ENCODE measurements around the gene CRB3.

The CRB3 gene

DNA sequence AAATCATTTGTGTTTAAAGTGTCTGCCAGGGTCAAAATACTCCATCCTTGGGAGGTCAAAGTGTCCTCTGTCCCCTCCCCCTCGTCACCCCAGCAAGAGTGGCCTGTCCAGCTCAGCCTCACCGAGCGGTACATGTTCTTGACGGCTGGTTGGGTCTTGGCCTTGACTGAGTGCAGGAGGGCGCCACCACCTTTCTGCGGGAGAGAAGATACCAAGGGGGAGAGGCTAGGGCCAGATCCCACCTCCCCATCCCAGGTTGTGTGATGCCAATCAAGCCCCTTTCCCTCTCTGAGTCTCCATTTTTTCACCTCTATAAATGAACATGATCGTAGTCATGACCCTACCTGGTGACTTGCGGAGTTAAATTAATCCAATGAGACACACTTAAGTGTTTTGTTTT, 6.1 kb downstream of the CRB3 start:
- DNase-seq = no peak

GRCh38 chr19:6471076-6471475, 7.0 kb downstream of the CRB3 start:
- DNase-seq = no peak

- DNase-seq = no peak
Observed at GRCh38 chr19:6472713-6473112, 8.6 kb downstream of the CRB3 start.

- no peak for DNase-seq
Observed at GRCh38 chr19:6473647-6474046, 9.6 kb downstream of the CRB3 start.

DNA sequence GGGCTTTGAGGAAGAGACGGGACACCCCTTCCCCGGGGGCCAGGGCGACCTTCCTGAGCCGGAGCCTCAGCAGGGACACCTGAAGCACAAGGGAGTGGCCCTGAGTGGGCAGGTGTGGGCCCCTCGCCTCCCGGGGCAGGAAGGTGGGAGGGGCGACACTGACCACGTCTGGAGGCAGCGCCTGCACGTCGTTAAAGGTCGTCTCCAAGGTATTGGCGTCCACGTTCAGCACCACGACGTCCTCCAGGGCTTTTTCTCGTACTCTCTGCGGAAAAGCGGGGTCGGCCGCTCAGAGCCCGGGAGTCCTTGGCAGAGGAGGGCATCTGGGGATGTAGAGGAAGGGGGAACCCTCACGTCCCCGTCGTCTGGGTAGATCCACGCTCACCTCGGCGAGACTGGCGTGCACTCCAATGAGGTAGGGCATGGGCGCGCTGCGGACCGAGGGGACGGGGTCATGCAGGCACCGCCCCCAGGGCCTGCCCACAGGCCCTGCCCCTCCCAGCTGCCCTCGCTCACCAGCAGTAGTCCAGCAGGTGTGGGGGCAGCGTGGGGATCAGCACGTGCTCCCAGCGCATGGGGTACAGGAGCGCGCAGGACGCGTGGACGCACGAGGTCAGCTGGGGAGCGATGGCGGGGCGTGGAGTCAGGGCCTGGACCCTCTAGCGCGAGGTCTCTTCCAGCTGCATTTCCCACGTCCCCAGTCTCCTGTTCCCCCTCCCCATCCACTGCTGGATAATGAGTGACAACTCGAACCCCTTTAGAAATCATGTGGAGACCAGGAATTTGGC, 11.4 kb downstream of the CRB3 start:
- DNase-seq = no peak

DNA sequence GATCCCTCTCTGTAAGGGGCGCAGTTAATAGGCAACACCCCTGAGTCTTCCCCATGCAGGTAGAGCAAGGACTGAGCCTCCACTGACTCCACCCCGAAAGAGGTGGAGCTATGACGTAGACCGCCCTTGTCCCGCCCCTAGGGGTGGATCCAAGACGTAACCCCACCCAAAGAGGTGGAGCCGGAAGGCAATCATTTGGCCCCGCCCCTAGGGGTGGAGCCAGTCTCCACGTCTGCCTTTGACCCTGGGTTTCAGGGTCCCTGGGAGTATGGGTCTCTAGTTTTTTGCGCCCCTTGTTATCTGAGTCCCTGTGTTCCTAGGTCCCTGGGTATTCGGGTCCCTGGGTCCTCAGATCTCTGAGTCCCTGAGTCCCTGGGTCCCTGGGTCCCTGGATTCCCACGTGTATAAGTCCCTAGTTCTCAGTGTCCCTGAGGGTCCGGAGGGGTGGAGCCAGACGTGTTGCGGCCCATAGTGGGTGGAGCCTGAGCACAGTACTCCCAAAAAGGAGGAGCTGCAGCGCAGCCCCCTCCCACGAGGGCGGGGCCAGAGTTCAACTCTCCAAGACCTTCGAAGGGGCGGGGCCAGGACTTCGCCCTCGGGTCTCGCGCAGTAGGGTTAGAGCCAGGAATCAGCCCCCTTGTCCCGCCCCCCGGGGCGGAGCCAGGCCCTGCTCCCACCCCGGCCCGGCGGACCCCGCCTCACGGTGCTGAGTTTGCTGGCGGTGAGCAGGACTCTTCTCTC, 12.3 kb downstream of the CRB3 start:
- DNase-seq = peak; percentile 44

- no peak for DNase-seq
Observed at GRCh38 chr19:6476896-6477431, 12.9 kb downstream of the CRB3 start.

GRCh38 chr19:6478815-6479214, 14.7 kb downstream of the CRB3 start:
- no peak for DNase-seq

DNA sequence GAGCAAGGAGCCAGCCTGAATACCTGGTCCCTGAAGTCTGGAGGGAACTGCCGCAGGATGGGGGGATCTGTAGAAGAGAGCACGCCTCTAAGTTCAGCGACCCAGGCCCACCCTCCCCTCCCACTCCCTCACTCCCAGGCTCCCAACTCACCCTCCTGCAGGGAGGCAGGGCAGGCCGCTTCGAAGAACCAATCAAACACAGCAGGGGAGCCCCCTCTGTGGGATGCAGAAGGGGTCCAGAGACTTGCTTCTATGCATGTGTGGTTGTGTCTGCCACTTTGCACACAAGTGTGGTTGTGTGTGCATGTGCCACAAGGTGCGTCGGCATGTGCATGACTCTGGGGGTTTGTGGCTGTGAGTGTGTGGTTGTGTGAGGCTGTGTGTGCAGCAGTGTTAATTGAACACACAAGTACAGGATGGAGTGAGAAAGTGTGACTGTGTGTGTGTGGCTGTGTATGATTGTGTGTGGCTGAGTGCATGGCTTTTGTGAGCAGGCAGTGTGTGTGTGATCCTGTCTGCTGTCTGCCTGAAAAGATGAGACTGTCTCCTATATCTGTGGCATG, 15.8 kb downstream of the CRB3 start:
- no peak for DNase-seq

- no peak for DNase-seq
Observed at GRCh38 chr19:6480848-6481415, 16.9 kb downstream of the CRB3 start.

DNA sequence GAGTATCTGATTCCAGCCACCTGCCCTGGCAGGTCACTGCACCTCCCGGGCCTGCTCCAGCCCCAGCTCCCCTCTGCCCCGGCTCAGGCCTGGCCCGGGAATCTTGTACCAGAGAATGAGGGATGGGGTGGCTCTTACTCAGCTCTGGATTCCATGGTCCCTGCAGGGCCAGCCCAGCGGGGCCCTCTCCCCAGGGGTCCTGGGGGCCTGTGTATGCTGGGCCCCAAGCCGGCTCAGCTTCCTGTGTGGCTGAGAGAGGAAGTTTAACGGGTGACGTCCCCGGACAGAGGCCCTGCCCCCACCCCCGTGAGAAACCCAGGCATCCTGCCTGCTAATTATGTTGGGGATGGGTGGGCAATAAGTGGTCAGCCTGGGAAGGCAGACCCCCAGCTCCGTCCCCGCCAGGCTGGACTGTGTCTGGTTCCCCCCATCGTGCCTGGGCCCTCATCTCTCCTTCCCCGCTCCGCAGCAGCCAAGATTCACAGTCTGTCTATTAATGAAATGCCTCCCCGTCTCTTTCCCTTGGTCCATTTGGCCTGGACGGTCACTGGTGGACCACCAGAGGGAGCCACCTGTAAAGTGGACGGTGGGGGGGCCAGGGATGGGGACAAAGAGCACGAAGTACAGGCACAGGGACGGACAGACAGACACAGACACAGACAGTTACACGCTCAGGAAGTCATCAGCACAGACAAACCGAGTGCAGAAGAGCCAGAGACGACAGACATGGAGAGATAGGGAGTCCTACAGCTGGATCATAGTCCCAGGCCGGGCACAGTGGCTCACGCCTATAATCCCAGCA, 17.7 kb downstream of the CRB3 start, which contains the start of gene DENND1C:
Gene DENND1C (minus strand): TSS at position 247 of the 802 bp plus-strand sequence. CDS start 92 bp downstream, at position 155.
- DNase-seq = peak; percentile 79

DNA sequence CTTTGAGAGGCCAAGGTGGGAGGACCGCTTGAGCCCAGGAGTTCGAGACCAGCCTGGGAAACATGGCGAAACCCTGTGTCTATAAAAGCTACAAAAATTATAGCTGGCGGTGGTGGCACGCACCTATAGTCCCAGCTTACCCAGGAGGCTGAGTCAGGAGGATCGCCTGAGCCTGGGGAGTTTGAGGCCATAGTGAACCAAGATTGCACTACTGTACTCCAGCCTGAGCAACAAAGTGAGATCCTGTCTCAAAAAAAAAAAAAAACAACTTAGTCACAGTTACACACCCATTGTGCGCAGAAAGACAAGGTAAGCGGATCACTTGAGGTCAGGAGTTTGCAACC, 18.2 kb downstream of the CRB3 start:
- DNase-seq = no peak

- no peak for DNase-seq
Observed at GRCh38 chr19:6483235-6483634, 19.2 kb downstream of the CRB3 start.

- no peak for DNase-seq
Observed at GRCh38 chr19:6484230-6484629, 20.2 kb downstream of the CRB3 start.

DNA sequence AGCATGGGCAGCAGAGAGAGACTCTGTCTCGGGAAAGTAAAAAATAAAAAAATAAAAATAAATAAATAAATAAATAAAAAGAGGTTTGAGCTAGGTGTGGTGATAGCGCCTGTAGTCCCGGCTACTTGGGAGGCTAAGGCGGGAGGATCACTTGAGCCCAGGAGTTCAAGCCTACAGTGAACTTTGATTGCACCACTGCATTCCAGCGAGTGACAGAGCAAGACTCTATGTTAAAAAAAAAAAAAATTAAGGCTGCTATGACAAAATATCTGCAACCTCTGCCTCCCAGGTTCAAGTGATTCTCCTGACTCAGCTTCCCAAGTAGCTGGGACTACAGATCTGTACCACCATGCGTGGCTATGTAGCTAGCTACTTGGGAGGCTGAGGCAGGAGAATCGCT, 20.8 kb downstream of the CRB3 start:
- DNase-seq = no peak

GRCh38 chr19:6489278-6490061, 25.4 kb downstream of the CRB3 start:
- DNase-seq = no peak

GRCh38 chr19:6490134-6490533, 26.1 kb downstream of the CRB3 start:
- no peak for DNase-seq

GRCh38 chr19:6491802-6492592, 27.9 kb downstream of the CRB3 start:
- DNase-seq = no peak

- no peak for DNase-seq
Observed at GRCh38 chr19:6494438-6495036, 30.5 kb downstream of the CRB3 start.

DNA sequence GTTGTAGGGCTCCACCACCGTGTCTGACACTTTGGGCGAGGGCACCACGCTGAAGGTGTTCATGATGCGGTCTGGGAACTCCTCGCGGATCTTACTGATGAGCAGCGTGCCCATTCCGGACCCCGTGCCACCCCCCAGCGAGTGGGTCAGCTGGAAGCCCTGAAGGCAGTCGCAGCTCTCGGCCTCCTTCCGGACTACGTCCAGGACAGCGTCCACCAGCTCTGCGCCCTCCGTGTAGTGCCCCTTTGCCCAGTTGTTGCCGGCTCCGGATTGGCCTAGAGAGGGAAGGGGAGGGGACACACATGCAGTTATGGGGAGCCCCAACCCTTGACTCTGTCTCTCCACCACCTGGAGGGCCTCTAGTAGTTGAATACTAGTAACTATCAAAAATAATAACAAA, 31.9 kb downstream of the CRB3 start:
- no peak for DNase-seq

All from CD4-positive, alpha-beta T cell treated with Interferon gamma for 1 hour (primary cell).